Thyroid gland (tissue), 4 donors: ENCODE data around the gene ACTR5. TPM values are rescaled to one million over a fixed set of nuclear protein-coding genes. Genes with fewer than 3 reads are reported as not detected.

Experiments
- DNase-seq, 2 donors: peaks; one replicate each; pipeline ENCODE4 v3.0.0-alpha.2; 2019
- H3K27ac ChIP-seq, 3 donors: fragments of 200-600 bp; sonication (generic); 1 replicate in 2 of 3; 2 replicates in 1 of 3; pipeline ENCODE4 v1.5.1; 2016 to 2019; ENCODE audit warnings: mild to moderate bottlenecking in 1 of 3, moderate library complexity in 1 of 3
- H3K27me3 ChIP-seq: fragments of 200-600 bp; sonication (generic); one replicate; pipeline ENCODE4 v1.5.1; 2019
- H3K36me3 ChIP-seq, 2 donors: fragments of 200-600 bp; sonication (generic); one replicate each; pipeline ENCODE4 v1.5.1; 2016 to 2019
- H3K4me1 ChIP-seq, 2 donors: fragments of 200-600 bp; sonication (generic); one replicate each; pipeline ENCODE4 v1.5.1; 2017 to 2019
- H3K4me3 ChIP-seq, 3 donors: fragments of 200-600 bp; sonication (generic); replicated peaks in 1 of 3; 1 replicate in 2 of 3; 2 replicates in 1 of 3; pipeline ENCODE4 v1.5.1; 2016; ENCODE audit warnings: mild to moderate bottlenecking in 1 of 3
- H3K9me3 ChIP-seq: fragments of 200-600 bp; sonication (generic); one replicate; pipeline ENCODE4 v1.5.1; 2017
- CTCF ChIP-seq, 6 experiments: fragments of 200-600 bp in 3 of 6; fragments of 450-650 bp in 3 of 6; sonication (generic) in 3 of 6; IDR thresholded peaks; one replicate each; pipeline ENCODE4 v1.5.1; 2016 to 2019; ENCODE audit warnings: antibody characterized with exemption in 6 of 6, mild to moderate bottlenecking in 2 of 6, inconsistent platforms in 1 of 6, moderate library complexity in 1 of 6
- POLR2A ChIP-seq, 2 donors: fragments of 450-650 bp; IDR thresholded peaks; one replicate each; pipeline ENCODE4 v1.6.1; 2017; ENCODE audit warnings: antibody characterized with exemption in 2 of 2, mild to moderate bottlenecking in 2 of 2, moderate library complexity in 1 of 2
- WGBS, 2 donors: methylation state at CpG; one replicate each; pipeline ENCODE4 v1.1.5; 2017; 5-methylcytosine and 5-hydroxymethylcytosine counted together
- intact Hi-C: fragments of 100-400 bp; cut with DNase I; formaldehyde crosslinking; loops from one replicate; pipeline ENCODE4 v1.15.1; 2023
- total RNA-seq, 4 donors: library from RNA; depleted of rRNA; stranded (reverse); fragments of >200 nt; gene quantifications; one replicate each; pipeline ENCODE4 v1.2.3, GENCODE V29; 2016

Gene ACTR5
- total RNA-seq, 4 donors from 2014 or later = 6.9 to 14.4 (median 10.4) TPM

GRCh38 chr20:38747495-38748096 lies 664 bp upstream of the ACTR5 start:
- intact Hi-C loops = no loop called here
- H3K4me1 ChIP-seq = peaks cover 13% of the 10 kb centered on the region in 2 donors
- TF ChIP-seq POLR2A (IDR thresholded peaks at IDR 0.05) = no peak
- no peak for TF ChIP-seq CTCF (IDR thresholded peaks at IDR 0.05)
- no peaks in the 10 kb centered on the region for H3K36me3 ChIP-seq
- no peaks in the 10 kb centered on the region for H3K9me3 ChIP-seq
- DNase-seq = peak; percentile 27 to 32
- H3K27ac ChIP-seq = peak overlapping the region in 2 of 3 donors; percentile 18 to 90
- WGBS, 2 donors = 13 to 25% methylated on average over 19 to 29 of the region's 39 CpGs
- H3K4me3 ChIP-seq = peak overlapping the region in 2 of 3 donors; percentile 4 to 94
- H3K27me3 ChIP-seq = no peaks in the 10 kb centered on the region

GRCh38 chr20:38748861-38749149 lies 545 bp downstream of the ACTR5 start:
- no peak for TF ChIP-seq CTCF (IDR thresholded peaks at IDR 0.05)
- no peak for TF ChIP-seq POLR2A (IDR thresholded peaks at IDR 0.05)
- H3K4me3 ChIP-seq = peak overlapping the region; percentile 30 to 94 (median 94)
- no peaks in the 10 kb centered on the region for H3K9me3 ChIP-seq
- peak overlapping the region in 2 of 3 donors; percentile 84 to 90 for H3K27ac ChIP-seq
- no peaks in the 10 kb centered on the region for H3K36me3 ChIP-seq
- intact Hi-C loops = no loop called here
- no peaks in the 10 kb centered on the region for H3K27me3 ChIP-seq
- H3K4me1 ChIP-seq = peaks cover 13% of the 10 kb centered on the region in 2 donors
- 1% methylated on average over 6 to 10 of the region's 10 CpGs for WGBS, 2 donors
- DNase-seq = peak in 1 of 2 donors; percentile 72

GRCh38 chr20:38751360-38751976 lies 3.2 kb downstream of the ACTR5 start:
- H3K9me3 ChIP-seq = no peaks in the 10 kb centered on the region
- peaks cover 13% of the 10 kb centered on the region in 2 donors for H3K4me1 ChIP-seq
- H3K4me3 ChIP-seq = no peak overlapping the region
- H3K36me3 ChIP-seq = peaks cover 16 to 19% of the 10 kb centered on the region in 2 donors
- TF ChIP-seq CTCF (IDR thresholded peaks at IDR 0.05) (peak; percentile 18 to 62 (median 54)), POLR2A (IDR thresholded peaks at IDR 0.05) (no peak)
- no peak for DNase-seq
- intact Hi-C loops = loop anchor here (5.0 kb wide), 1 partner anchor 104 kb away; no protein-coding TSS in a partner anchor
- H3K27ac ChIP-seq = no peak overlapping the region
- no peaks in the 10 kb centered on the region for H3K27me3 ChIP-seq
- WGBS, 2 donors = 54 to 64% methylated on average over 5 of the region's 5 CpGs

GRCh38 chr20:38752029-38752428 lies 3.8 kb downstream of the ACTR5 start:
- peaks cover 13% of the 10 kb centered on the region in 2 donors for H3K4me1 ChIP-seq
- 93 to 96% methylated on average over 4 of the region's 4 CpGs for WGBS, 2 donors
- H3K27ac ChIP-seq = no peak overlapping the region
- intact Hi-C loops = loop anchor here (5.0 kb wide), 1 partner anchor 105 kb away; no protein-coding TSS in a partner anchor
- no peaks in the 10 kb centered on the region for H3K27me3 ChIP-seq
- peaks cover 16 to 22% of the 10 kb centered on the region in 2 donors for H3K36me3 ChIP-seq
- no peak for TF ChIP-seq POLR2A (IDR thresholded peaks at IDR 0.05)
- TF ChIP-seq CTCF (IDR thresholded peaks at IDR 0.05) = no peak
- H3K9me3 ChIP-seq = no peaks in the 10 kb centered on the region
- DNase-seq = no peak
- H3K4me3 ChIP-seq = no peak overlapping the region

GRCh38 chr20:38754924-38755323 lies 6.7 kb downstream of the ACTR5 start:
- Histone ChIP-seq H3K27me3 (no peaks in the 10 kb centered on the region), H3K4me1 (no peaks in the 10 kb centered on the region), H3K27ac (no peak overlapping the region), H3K4me3 (no peak overlapping the region), H3K36me3 (peaks cover 37 to 40% of the 10 kb centered on the region in 2 donors), H3K9me3 (no peaks in the 10 kb centered on the region)
- TF ChIP-seq CTCF (IDR thresholded peaks at IDR 0.05) (no peak), POLR2A (IDR thresholded peaks at IDR 0.05) (no peak)
- 88 to 90% methylated on average over 13 of the region's 13 CpGs for WGBS, 2 donors
- no peak for DNase-seq
- intact Hi-C loops = loop anchor here (5.0 kb wide), 1 partner anchor 108 kb away; no protein-coding TSS in a partner anchor
